ENCODE data around the gene FBXO38.

DNA sequence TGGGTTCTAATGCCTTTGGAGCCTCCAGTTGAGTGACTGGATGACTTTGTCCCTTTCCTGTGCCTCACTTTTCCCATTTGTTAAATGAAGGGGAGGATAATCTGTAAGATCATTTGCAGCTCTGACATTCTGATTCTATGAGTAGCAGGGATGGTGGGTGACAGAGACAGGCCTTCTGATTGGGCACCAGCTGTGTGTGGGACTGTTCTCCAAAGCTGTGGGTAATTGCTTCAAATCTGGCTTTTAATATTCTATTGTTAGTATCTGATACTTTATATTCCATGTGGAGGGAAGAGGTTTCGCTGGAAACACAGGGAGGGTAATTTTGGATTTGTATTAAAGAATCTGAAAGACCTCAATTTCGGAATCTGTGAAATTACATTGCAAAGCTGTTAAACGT is 102.7 kb downstream of the FBXO38 start:
- no peak for TF ChIP-seq EZH2 (IDR thresholded peaks at IDR 0.05; ENCODE audit: insufficient read depth, low read length)
- TF ChIP-seq, protein P1, sequence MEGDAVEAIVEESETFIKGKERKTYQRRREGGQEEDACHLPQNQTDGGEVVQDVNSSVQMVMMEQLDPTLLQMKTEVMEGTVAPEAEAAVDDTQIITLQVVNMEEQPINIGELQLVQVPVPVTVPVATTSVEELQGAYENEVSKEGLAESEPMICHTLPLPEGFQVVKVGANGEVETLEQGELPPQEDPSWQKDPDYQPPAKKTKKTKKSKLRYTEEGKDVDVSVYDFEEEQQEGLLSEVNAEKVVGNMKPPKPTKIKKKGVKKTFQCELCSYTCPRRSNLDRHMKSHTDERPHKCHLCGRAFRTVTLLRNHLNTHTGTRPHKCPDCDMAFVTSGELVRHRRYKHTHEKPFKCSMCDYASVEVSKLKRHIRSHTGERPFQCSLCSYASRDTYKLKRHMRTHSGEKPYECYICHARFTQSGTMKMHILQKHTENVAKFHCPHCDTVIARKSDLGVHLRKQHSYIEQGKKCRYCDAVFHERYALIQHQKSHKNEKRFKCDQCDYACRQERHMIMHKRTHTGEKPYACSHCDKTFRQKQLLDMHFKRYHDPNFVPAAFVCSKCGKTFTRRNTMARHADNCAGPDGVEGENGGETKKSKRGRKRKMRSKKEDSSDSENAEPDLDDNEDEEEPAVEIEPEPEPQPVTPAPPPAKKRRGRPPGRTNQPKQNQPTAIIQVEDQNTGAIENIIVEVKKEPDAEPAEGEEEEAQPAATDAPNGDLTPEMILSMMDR (IDR thresholded peaks at IDR 0.05; ENCODE audit: insufficient read depth, low read depth, low read length), result no peak
